GM12878 (cell line): ENCODE results near the gene CLDN4.

Experiments
- HDAC6 ChIP-seq: fragments of 200-600 bp; sonication (generic); IDR thresholded peaks from one replicate; pipeline ENCODE4 v1.8.0; 2017; ENCODE audit warnings: antibody characterized with exemption; ENCODE audit not compliant: unreplicated experiment
- TF ChIP-seq, protein P1 (sequence below), 3 experiments: IDR thresholded peaks in 2 of 3; conservative IDR thresholded peaks in 1 of 3; 2 replicates each; pipeline ENCODE4 v1.5.1; 2011; ENCODE audit warnings: low read depth in 3 of 3, low read length in 3 of 3, mild to moderate bottlenecking in 3 of 3, control low read depth in 2 of 3, moderate library complexity in 2 of 3, inconsistent platforms in 1 of 3, mixed read lengths in 1 of 3; ENCODE audit not compliant: control insufficient read depth in 2 of 3, insufficient read depth in 1 of 3; ENCODE audit errors: extremely low read depth in 1 of 3

DNA sequence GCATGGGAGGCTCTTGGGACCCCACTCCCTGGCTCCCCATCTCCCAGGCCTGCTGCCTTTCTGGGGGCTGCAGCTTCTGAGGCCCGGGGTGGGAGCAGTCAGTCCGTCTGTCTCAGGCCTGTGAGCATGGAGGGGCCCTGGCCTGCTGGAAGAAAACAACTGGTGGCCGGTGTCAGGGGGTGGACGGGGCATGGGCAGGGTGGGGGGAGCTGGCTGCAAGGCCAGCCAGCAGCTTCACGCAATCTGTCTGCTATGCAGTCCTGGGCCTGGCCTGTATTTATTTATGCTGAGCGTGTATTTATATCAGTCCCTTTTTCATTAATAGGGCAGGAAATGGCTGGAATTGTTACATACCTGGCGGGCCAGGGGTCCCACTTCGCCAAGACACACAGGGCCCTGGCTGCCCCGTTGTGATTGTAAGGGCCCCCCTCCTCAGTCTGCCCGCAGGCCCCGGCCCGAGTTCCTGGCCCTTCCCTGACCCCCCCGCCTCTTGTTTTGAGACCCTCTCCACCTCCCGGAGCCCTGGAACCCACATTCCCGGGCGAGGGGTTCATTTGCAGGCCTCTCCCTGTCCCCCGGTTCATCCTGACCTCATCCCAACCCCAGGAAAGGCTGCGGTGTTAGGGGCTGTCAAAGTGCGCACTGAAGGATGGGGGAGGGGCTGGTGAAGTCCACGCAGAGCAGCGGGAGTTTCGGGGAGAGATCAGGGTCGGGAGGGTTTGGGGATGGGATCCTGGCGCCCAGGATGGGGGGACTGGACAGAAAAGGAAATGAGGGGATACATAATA is 38.4 kb downstream of the CLDN4 start:
- TF ChIP-seq HDAC6 = no peak
- TF ChIP-seq, protein P1, sequence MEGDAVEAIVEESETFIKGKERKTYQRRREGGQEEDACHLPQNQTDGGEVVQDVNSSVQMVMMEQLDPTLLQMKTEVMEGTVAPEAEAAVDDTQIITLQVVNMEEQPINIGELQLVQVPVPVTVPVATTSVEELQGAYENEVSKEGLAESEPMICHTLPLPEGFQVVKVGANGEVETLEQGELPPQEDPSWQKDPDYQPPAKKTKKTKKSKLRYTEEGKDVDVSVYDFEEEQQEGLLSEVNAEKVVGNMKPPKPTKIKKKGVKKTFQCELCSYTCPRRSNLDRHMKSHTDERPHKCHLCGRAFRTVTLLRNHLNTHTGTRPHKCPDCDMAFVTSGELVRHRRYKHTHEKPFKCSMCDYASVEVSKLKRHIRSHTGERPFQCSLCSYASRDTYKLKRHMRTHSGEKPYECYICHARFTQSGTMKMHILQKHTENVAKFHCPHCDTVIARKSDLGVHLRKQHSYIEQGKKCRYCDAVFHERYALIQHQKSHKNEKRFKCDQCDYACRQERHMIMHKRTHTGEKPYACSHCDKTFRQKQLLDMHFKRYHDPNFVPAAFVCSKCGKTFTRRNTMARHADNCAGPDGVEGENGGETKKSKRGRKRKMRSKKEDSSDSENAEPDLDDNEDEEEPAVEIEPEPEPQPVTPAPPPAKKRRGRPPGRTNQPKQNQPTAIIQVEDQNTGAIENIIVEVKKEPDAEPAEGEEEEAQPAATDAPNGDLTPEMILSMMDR (IDR thresholded peaks at IDR 0.05 in 2 of 3, conservative IDR thresholded peaks at IDR 0.05 in 1 of 3; ENCODE audit: control insufficient read depth in 2 of 3, extremely low read depth in 1 of 3, insufficient read depth in 1 of 3, low read depth in 3 of 3, low read length in 3 of 3) = no peak
